NCI-H2029 treated with DMSO at 0.1 percent for 48 hours (cell line): ENCODE data around the gene LAMB1.

ENCODE experiments used
- DNase-seq: peaks from one replicate; lab custom pipeline; 2025; lab: John Stamatoyannopoulos, UW

LAMB1 gene

DNA sequence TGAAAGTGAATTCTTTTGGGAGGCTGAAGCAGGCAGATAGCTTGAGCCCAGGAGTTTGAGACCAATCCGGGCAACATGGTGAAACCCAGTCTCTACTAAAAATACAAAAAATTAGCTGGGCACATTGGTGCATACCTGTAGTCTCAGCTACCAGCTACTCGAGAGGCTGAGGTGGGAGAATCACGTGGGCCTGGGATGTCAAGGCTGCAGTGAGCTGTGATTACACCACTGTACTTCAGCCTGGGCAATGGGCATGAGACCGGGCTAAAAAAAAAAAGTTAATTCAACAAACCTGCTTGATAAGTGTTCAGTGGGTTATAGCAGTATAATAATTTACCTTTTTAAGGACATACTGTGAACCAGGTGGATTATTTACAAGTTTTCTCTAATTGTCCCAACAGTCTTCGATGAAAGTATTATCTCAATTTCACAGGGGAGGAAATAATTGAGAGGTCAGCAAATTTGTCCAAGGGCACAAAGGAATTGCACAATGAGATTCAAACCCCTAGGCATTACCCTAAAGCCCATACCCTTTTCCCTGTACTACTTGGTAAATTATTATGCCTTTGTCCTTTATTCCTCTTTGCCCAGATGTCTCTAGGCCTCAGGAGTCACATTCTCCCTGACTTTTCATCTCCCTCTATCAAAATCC is 125.1 kb downstream of the LAMB1 start:
- DNase-seq, result no peak

DNA sequence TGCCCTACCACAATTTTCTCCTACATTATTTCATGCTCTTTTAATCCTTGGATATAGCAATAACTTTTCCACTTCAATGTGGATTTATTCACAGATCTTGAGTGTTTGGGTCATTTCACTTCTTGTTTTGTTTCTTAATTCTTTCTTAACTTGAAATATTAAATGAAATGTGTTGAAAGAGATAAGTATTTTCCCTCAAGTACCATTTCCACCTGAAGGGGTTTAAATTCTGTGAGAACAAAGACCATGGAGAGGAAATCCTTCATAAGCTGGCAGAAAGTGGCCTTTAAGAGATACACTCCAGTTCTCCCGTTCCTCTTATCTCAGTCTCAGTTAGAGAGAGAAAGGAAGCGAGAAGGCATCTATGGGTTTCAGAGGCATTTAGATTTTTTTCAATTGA is 126.0 kb downstream of the LAMB1 start:
- DNase-seq, result no peak

DNA sequence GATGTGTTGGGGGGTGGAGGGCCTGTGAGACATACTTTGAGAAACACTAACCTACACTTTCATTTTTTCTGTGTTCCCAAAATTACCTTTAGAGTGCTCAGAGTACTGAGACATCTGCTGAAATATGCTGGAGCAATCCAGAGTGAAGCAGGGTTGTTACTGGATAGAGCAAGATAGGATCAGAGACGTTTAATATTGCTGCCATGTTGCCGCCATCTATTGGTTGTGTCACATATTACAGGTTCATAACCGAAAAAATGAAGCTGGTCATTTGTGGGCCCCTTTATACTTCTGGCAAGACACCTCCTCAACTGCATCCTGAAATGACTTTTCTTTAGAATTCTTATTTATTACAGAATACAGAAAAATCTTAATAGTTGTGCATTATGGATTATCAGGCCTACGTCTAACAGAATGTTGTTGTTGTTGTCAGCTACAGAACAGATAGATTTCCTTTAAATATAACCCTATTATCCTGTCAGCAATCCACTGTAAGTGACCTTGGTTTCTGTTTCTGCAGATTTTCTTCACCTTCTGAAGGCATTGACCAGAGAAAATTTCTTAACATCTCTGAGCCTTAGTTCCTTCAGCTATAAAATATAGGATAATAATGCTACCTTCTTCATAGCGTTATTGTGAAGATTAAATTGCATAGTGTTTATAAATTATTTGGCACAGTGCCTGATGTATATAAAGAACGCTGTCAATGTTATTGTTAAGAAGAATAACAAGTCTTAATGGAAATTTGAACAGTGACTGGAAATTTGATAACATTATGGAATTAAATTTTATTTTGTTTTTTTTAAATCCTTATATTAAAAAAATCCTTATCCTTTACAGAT is 128.1 kb downstream of the LAMB1 start:
- DNase-seq, result peak; percentile 57

DNA sequence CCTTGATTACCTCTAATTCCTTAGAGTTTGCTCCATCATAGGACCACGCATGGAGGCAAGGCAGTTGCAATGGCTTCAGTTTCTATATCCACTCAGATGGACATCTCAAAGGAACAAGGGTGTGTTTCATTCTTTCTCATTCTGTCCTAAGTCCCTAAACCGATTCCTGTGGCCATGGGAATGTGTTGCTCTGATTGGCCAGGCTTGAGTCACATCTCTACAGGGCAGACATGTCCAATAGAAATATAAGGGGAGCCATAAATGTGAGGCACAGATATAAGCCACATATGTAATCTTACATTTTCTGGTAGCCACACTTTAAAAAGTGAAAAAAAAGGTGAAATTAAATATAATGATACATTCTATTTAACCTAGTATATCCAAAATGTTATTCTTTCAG is 128.8 kb downstream of the LAMB1 start:
- DNase-seq, result no peak
